Stimulated activated CD8-positive, alpha-beta memory T cell treated with anti-CD3 and anti-CD28 coated beads, Interleukin-15, amount 100 ng/mL, for 4 hours (primary cell): ENCODE data around the gene SERTAD3.
"Not testable (repeated sequence)": the region's sequence is repeated elsewhere in the genome, so short reads cannot be mapped to it uniquely, and the experiment has no call there.

Experiments
- DNase-seq, 2 donors: peaks; one replicate each; pipeline ENCODE4 v3.0.0-alpha.2; 2020; ENCODE audit warnings: low read depth in 2 of 2

SERTAD3 gene

DNA sequence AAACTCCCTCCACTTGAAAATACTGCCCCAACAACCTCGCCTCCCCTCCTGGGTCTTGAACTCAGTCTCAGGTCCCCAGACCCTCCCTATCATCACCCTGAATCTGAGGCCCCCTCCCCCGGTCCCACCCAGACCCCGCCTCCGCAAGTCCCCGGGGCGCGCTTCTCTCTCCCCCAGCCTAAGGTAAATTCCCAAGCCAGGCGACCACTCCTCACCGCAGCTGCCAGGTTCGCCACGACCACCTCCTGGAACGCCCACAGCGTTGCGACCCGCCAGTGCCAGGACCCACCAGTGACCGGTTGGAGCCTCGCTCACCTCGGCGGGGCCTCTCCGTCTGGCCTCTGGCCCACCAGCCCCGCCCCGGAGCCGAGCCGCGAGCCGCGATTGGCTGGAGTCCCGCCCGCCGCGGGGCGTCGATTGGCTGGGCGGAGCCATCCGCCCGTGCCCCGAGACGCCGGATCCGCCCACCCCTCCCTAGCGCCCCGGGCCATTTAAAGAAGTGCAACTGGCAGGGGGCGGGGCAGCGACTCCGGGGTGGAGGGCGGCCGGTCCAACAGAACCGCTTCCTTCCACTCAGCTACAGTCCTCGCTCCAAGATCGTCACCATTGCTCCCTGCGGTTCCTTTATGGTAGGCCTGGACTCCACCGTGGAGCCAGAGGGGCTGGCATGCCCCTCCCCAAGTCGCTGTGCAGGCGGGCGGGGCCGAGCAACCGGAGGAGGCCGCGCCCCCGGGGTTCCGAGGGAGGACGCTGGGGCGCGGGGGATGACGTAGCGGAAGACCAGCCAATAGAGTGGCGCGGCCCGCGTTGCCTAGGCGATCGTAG, at the start of gene SERTAD3:
Gene SERTAD3, minus strand, starts transcription at position 336 of the 825 bp plus-strand sequence. CDS start 2,255 bp downstream, outside the sequence.
- peak; percentile 93 to 95 for DNase-seq

- DNase-seq, result no peak
Observed at GRCh38 chr19:40493778-40494177, 49.6 kb upstream of the SERTAD3 start.

- no peak for DNase-seq
Observed at GRCh38 chr19:40492274-40492673, 48.1 kb upstream of the SERTAD3 start.

DNA sequence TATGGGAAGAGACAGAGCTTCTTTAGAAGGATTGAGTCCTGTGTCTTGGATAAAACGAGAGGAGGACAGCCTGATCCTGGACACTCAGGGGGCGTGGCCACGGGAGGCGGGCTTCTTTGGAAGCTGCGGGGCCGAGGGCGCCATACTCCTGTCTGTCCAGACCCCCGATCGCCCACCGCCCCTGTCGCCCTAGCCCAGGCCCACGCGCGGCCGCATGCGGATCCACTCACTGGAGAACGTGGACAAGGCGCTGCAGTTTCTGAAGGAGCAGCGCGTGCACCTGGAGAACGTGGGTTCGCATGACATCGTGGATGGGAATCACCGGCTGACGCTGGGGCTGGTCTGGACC, 45.7 kb upstream of the SERTAD3 start:
- DNase-seq, result no peak

GRCh38 chr19:40486017-40486416, 41.9 kb upstream of the SERTAD3 start:
- no peak for DNase-seq

GRCh38 chr19:40475878-40476644, 31.9 kb upstream of the SERTAD3 start:
- DNase-seq, result not testable (repeated sequence)

DNA sequence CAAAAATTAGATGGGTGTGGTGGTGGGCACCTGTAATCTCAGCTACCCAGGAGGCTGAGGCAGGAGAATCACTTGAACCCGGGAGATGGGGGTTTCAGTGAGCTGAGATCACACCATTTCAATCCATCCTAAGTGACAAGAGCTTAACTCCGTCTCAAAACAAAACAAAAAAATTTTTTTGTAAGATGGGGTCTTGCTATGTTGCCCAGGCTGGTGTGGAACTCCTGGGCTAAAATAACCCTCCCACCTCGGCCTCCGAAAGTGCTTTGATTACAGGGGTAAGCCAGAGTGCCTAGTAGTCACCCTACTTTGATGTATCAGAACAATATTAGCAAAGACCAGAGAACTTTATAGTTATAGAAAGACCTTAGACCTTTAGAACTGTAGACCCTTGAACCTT, 30.6 kb upstream of the SERTAD3 start:
- no peak for DNase-seq

GRCh38 chr19:40472516-40472915, 28.4 kb upstream of the SERTAD3 start:
- no peak for DNase-seq

- no peak for DNase-seq
Observed at GRCh38 chr19:40471111-40471510, 27.0 kb upstream of the SERTAD3 start.

GRCh38 chr19:40469011-40469410, 24.9 kb upstream of the SERTAD3 start:
- no peak for DNase-seq

DNA sequence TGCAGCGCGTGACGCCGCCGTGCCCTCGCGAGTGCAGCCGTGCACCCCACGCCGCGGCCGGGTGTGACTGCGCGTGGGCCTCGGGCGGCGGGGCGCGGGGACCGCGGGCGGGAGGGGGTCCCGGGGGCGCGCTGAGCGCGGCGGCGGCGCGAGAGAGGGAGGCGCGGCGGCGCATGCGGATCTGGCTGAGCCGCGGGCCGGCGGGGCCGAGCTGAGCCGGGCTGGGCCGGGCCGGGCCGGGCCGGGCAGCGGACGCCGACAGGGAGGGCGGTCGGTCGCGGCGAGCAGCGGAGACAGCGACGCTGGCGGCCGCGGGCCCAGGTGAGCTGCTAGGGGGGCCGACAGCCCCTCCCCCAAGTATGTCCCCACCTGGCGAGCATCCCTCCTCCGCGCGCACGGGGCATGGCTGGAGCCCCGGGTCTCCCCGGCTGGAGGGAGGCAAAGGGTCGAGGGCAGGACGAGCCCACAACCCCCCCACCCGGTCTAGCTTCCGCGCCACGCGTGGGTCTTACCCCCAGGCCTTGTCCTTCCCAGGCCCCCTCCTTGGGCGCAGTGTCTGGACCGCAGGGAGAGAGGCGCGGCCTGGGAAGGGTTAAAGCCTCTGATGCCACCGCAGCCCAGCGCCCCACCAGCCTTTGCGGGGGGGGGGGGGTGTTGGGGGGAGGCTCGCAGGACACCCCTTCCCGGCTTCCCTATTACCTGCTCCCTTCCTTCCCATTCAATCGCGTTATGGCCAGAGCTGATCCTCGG, 23.0 kb upstream of the SERTAD3 start, which contains the start of gene SPTBN4:
Gene SPTBN4, plus strand, starts transcription at position 17 of the 750 bp plus-strand sequence. CDS start 5,621 bp downstream, outside the sequence.
- DNase-seq, result no peak

GRCh38 chr19:40466219-40466984, 22.3 kb upstream of the SERTAD3 start:
- peak; percentile 71 to 83 for DNase-seq

- peak; percentile 97 to 98 for DNase-seq
Observed at GRCh38 chr19:40465557-40466218, 21.6 kb upstream of the SERTAD3 start, which contains the start of gene BLVRB. Gene BLVRB (minus strand): TSS chr19:40465745. CDS start chr19:40465688, 57 bp downstream.

GRCh38 chr19:40465025-40465556, 21.0 kb upstream of the SERTAD3 start:
- DNase-seq, result no peak

DNA sequence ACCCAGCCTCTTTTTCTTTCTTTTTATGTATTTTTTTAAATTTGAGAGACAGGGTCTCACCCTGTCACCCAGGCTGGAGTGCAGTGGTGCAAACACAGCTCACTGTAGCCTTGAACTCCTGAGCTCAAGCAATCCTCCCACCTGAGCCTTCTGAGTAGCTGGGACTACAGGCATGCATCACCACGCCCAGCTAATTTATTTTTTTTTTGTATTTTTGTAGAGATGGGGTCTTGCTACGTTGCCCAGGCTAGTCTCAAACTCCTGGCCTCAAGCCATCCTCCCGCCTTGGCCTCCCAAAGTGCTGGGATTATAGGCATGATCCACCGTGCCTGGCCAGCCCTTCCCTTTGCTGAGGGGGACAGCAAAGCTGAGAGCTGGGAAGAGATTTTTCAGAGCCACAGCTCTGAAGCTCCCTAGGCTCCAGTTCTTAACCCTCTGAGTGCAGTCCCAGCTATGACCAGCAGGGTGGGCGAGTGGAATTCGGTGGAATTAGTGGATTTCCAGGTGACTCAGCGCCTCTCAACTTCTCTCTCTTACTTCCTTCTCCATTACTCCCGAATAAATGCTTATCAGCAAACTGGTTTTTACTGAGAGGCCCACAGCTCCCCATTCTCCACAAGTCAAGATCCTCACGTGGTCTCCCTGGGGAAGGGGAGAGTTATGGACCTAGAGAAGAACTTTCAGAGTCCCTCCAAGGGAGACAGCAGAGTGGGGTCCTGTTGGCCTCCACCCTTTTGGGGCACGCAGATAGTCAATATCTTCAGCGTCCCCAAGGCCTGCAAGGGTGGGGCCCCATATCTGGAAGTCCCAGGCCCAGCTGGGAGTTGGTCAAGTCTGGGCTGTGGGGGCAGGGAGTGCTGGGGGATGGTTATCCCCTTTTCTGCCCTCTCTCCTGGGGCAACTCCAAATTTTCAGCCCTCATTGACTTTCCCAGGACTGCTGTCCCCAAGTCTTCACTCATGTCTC, 20.2 kb upstream of the SERTAD3 start:
- peak in 1 of 2 donors; percentile 53 for DNase-seq

DNA sequence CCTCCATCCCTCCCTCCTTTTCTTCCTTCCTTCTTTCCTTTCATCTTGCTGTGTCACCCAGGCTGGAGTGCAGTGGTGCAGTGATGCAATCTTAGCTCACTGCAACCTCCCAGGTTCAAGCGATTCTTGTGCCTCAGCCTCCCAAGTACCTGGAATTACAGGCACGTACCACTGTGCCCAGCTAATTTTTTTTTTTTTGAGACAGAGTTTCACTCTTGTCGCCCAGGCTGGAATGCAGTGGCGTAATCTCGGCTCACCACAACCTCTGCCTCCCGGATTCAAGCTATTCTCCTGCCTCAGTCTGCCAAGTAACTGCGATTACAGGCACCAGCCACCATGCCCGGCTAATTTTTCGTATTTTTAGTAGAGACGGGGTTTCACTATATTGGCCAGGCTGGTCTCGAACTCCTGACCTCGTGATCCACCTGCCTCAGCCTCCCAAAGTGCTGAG, 19.5 kb upstream of the SERTAD3 start:
- not testable (repeated sequence) for DNase-seq

- DNase-seq, result no peak
Observed at GRCh38 chr19:40461669-40462221, 17.6 kb upstream of the SERTAD3 start.

- no peak for DNase-seq
Observed at GRCh38 chr19:40460185-40460584, 16.1 kb upstream of the SERTAD3 start.

- no peak for DNase-seq
Observed at GRCh38 chr19:40458597-40458974, 14.5 kb upstream of the SERTAD3 start.
